ENCODE results near the gene ETFB.

ETFB gene

GRCh38 chr19:51296336-51297093, 69.7 kb downstream of the ETFB start:
- in situ Hi-C loops (cut with MboI; ENCODE audit: low sequenced_read_pairs), result no loop called here

GRCh38 chr19:51295382-51296126, 70.6 kb downstream of the ETFB start:
- in situ Hi-C loops (cut with MboI; ENCODE audit: low sequenced_read_pairs), result no loop called here

Measured in HL-60/S4 treated with retinoic acid at 250 ng/mL for 4 days and 3 days (cell line).